Central memory CD8-positive, alpha-beta T cell (primary cell): ENCODE data around the gene ATP2A3.
A peak's percentile ranks its signal among the peaks of the same experiment; 100 is the strongest.

Source experiments
- ATAC-seq: fragments of 150-1000 bp; cut with Tn5 transposase; replicated peaks from 2 replicates; pipeline ENCODE4 v1.10.0; 2022; ENCODE audit warnings: mild to moderate bottlenecking, moderate FRiP score, moderate number of reproducible peaks; ENCODE audit not compliant: poor library complexity, severe bottlenecking; ENCODE audit errors: extremely low read depth
- DNase-seq, 2 donors: peaks; one replicate each; pipeline ENCODE4 v3.0.0; 2021; ENCODE audit warnings: low spot score in 2 of 2
- H3K27ac Mint-ChIP-seq: one replicate; pipeline ENCODE4 v1.8.0; 2022; ENCODE audit warnings: low read depth, mild to moderate bottlenecking, moderate library complexity, mixed read lengths
- H3K27me3 Mint-ChIP-seq: one replicate; pipeline ENCODE4 v1.8.0; 2022; ENCODE audit warnings: mixed read lengths
- H3K36me3 Mint-ChIP-seq: one replicate; pipeline ENCODE4 v1.8.0; 2022; ENCODE audit warnings: mild to moderate bottlenecking, moderate library complexity, mixed read lengths; ENCODE audit not compliant: insufficient read depth
- H3K4me1 Mint-ChIP-seq: one replicate; pipeline ENCODE4 v1.8.0; 2022; ENCODE audit warnings: mixed read lengths
- H3K4me3 Mint-ChIP-seq: one replicate; pipeline ENCODE4 v1.8.0; 2022; ENCODE audit warnings: mild to moderate bottlenecking, moderate library complexity, mixed read lengths
- H3K9me3 Mint-ChIP-seq: one replicate; pipeline ENCODE4 v1.8.0; 2022; ENCODE audit warnings: mixed read lengths

Gene ATP2A3

DNA sequence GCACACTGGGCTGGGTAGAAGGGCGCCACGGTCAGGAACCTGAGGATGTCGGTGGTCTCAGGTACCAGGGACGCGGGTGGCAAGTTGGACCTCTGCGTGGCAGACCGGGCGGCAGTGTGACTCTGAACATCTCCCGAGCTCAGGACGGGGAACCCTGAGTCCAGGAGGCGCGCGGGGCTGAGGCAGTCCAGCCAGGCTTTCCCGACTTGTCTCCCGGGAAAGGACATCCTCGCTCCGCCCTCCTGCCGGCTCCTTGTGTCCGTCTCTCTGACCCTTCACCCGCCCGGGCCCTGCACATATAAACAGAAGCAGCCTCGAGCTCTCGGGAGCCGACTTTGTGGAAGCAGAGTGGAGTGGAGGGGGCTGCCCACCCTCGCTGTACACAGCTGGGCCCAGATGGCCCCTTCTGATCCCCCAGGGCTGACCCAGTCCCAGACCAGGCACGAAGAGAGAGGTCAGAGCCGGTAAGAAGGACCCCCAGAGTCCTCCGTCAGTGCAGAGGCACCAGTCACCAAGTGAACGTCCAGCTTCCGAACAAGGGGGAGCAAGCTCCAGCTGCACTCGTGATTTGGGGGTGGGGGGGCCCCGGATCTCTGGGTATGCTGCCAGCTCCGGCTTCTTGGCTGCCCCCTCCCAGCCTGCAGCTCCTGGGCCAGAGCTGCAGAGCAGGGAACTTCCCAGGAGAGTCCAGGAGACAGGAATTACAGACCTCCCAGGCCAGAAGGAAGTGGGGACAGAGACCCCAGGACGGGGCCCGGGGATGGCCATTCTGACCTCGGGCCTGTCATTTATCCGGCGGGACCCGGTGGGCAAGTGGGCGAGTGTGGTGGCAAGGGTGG lies 39.5 kb downstream of the ATP2A3 start:
- H3K27me3 Mint-ChIP-seq: no peaks in the 10 kb centered on the region
- peaks cover 6% of the 10 kb centered on the region for H3K4me1 Mint-ChIP-seq
- DNase-seq (no peak), ATAC-seq (no peak)
- peaks cover 24% of the 10 kb centered on the region for H3K36me3 Mint-ChIP-seq
- H3K27ac Mint-ChIP-seq: peak overlapping the region; percentile 19
- H3K4me3 Mint-ChIP-seq: no peak overlapping the region
- H3K9me3 Mint-ChIP-seq: no peaks in the 10 kb centered on the region

DNA sequence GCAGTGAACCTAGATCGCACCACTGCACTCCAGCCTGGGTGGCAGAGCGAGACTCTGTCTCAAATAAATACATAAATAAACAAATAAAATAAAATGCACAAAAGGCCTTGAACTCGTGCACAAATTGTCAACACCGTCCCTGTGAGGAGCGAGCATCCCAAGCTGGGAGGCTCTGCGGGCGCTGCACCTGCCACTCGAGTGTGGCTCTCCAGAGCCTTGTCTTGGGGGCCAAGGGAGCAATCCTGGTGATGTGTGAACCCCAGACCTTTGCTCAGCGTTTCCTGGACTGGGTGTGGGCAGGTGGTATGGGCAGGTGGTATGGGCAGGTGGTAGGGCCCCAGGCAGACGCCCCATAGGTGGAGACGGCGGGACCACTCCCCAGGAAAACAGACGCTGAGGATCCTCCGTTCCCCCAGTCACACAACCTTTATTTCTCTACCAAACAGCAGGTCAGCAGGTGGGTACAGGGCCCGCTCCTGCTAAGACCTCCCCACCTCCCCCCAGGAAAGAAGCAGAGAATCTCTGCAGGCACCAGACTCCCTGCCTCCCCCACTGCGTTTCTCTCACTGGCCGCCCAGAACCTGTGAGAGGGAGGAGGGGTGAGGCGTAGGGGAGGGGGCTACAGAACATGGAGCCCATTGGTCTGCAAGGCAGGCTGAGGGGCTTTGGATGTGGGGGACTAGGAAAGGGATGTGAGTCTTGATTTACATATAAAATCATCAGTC lies 40.6 kb downstream of the ATP2A3 start:
- no peaks in the 10 kb centered on the region for H3K9me3 Mint-ChIP-seq
- H3K4me1 Mint-ChIP-seq: peaks cover 7% of the 10 kb centered on the region
- no peak overlapping the region for H3K4me3 Mint-ChIP-seq
- peak overlapping the region; percentile 13 for H3K27ac Mint-ChIP-seq
- ATAC-seq (no peak), DNase-seq (no peak)
- H3K27me3 Mint-ChIP-seq: no peaks in the 10 kb centered on the region
- H3K36me3 Mint-ChIP-seq: peaks cover 21% of the 10 kb centered on the region

DNA sequence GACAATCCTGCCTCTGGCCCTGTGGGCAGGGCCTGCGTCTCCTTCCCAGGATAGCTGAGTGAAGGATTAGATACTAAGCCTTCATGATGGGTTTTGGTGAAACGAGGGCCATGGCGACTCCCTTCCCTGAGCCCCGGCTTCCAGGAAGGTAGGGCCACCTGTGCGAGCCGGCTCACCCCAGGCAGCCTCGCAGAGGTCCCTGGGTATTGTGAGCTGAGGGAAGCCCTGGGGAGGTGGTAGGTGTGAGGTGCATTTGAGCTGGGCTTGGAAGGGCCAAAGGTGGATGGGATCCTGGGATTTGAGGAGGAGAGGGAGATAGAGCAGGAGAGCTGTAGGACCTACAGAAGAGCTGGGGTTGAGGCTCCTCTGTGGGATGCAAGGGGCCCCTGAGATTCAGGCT lies 41.5 kb downstream of the ATP2A3 start:
- Mint-ChIP-seq H3K36me3 (peaks cover 17% of the 10 kb centered on the region), H3K9me3 (no peaks in the 10 kb centered on the region), H3K4me1 (peaks cover 10% of the 10 kb centered on the region), H3K4me3 (no peak overlapping the region), H3K27me3 (no peaks in the 10 kb centered on the region), H3K27ac (no peak overlapping the region)
- ATAC-seq (no peak), DNase-seq (no peak)

DNA sequence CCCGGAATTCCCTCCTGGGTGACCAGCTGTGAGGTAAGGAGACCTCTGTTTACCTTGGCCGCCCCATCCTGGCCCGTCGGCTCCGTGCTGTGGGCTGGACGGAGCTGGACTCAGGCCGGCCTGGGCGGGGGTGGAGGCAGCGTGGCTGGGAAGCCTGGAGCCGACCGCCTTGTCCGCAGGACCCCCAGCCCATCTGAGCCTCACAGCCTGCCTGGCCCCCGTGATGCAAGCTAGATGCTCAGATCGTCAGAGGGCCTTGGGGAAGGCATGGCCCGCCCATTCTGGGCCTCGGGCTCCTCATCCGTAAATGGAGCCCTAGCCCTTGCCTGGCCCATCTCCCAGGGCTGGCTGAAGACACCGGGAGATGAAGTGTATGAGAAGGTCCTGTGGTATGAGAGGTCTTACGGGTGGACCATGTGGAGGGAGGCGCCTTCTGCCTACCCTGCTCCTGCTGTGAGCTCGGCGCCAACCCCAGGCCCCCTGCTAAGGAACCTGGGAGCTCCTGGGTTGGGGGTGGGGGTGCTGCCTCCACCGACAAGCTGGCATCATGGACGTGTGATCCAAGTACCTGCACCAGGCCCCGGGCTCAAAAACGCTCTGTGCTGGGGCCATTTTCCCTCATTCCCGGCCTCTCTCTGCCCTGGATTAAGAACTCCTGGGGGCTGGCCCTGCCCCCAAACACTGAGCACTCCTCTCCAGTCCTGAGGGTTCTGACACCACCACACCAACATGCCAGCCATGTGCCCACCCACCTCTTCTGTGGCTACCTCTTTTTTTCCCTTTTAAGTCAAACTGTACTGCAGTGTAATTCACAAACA lies 42.5 kb downstream of the ATP2A3 start:
- Mint-ChIP-seq H3K9me3 (no peaks in the 10 kb centered on the region), H3K27me3 (no peaks in the 10 kb centered on the region), H3K27ac (peak overlapping the region; percentile 68), H3K4me1 (peaks cover 18% of the 10 kb centered on the region), H3K4me3 (no peak overlapping the region), H3K36me3 (peaks cover 17% of the 10 kb centered on the region)
- DNase-seq (no peak), ATAC-seq (no peak)

- Mint-ChIP-seq H3K4me1 (peaks cover 20% of the 10 kb centered on the region), H3K27me3 (no peaks in the 10 kb centered on the region), H3K36me3 (peaks cover 16% of the 10 kb centered on the region), H3K9me3 (no peaks in the 10 kb centered on the region), H3K27ac (no peak overlapping the region), H3K4me3 (no peak overlapping the region)
- no peak for DNase-seq
- no peak for ATAC-seq
Observed at GRCh38 chr17:3921006-3921405, 43.2 kb downstream of the ATP2A3 start.

DNA sequence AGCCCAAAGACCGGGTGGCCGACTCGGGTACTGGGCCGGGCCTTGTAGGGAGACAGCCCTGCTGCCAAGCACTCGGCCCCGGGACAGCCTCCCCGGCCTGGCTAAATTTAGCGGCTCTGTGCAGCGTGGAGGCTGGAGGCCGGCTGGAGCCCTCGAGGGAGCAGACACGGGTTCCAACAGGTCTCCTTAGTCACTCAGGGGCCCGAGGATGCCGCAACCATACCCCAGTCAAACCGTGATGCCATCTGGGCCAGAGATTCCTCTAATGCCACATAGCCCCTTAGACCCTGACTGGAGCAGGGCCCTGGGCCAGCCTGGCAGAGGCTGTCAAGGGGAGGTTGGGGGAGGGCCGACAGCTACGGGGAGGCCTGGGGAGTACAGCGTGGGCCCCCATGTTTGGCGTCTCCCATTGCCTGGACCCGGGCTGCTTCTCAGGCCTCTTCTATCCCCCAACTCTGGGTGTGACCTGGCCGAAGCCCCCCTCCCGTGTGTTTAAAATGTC lies 45.1 kb downstream of the ATP2A3 start:
- Mint-ChIP-seq H3K27me3 (no peaks in the 10 kb centered on the region), H3K4me1 (peaks cover 32% of the 10 kb centered on the region), H3K9me3 (no peaks in the 10 kb centered on the region), H3K27ac (no peak overlapping the region), H3K36me3 (peaks cover 20% of the 10 kb centered on the region), H3K4me3 (no peak overlapping the region)
- ATAC-seq (no peak), DNase-seq (no peak)

- no peak for DNase-seq
- H3K27ac Mint-ChIP-seq: no peak overlapping the region
- peaks cover 21% of the 10 kb centered on the region for H3K36me3 Mint-ChIP-seq
- peaks cover 38% of the 10 kb centered on the region for H3K4me1 Mint-ChIP-seq
- peak overlapping the region; percentile 20 for H3K4me3 Mint-ChIP-seq
- no peak for ATAC-seq
- H3K27me3 Mint-ChIP-seq: no peaks in the 10 kb centered on the region
- no peaks in the 10 kb centered on the region for H3K9me3 Mint-ChIP-seq
Observed at GRCh38 chr17:3918372-3919122, 45.7 kb downstream of the ATP2A3 start.

- Mint-ChIP-seq H3K27me3 (no peaks in the 10 kb centered on the region), H3K4me1 (peaks cover 39% of the 10 kb centered on the region), H3K4me3 (peak overlapping the region; percentile 16), H3K9me3 (no peaks in the 10 kb centered on the region), H3K36me3 (peaks cover 19% of the 10 kb centered on the region), H3K27ac (no peak overlapping the region)
- ATAC-seq (no peak), DNase-seq (no peak)
Observed at GRCh38 chr17:3917391-3917931, 46.8 kb downstream of the ATP2A3 start.

DNA sequence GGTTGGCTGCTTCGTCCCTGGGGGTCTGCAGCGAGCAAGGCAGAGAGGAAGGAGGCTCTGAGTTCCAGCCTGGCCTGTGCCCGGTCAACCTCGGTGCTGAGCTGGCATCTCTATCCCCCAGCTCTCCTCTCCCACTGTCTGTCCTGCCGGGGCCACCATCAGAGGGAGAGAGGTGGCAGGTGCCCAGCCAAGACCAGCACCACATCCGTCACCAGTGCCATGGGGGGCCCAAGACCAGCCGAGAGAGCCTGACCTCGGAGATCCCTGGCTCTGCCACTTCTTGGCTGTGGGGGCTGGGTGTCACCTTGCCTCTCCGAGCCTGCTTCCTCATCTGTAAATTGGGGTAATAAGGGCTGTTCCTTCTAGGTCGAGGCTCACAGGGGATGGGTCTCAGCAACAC lies 47.4 kb downstream of the ATP2A3 start:
- DNase-seq: no peak
- no peak for ATAC-seq
- H3K27ac Mint-ChIP-seq: no peak overlapping the region

GRCh38 chr17:3915995-3916696 lies 48.1 kb downstream of the ATP2A3 start, which contains the start of gene P2RX1:
P2RX1 (minus strand) TSS chr17:3916465; CDS start chr17:3916225, 240 bp downstream.
- peak within 1 kb of the TSS; percentile 81 for H3K27ac Mint-ChIP-seq
- H3K4me3 Mint-ChIP-seq: peak within 1 kb of the TSS; percentile 56
- DNase-seq (peak in 1 of 2 donors; percentile 26), ATAC-seq (peak; percentile 55)
- H3K4me1 Mint-ChIP-seq: peaks cover 47% of the 10 kb centered on the region
- H3K9me3 Mint-ChIP-seq: no peaks in the 10 kb centered on the region
- peaks cover 19% of the 10 kb centered on the region for H3K36me3 Mint-ChIP-seq
- H3K27me3 Mint-ChIP-seq: no peaks in the 10 kb centered on the region

More for the DNA sequence above, 47.4 kb downstream of the ATP2A3 start:
- Mint-ChIP-seq H3K4me3 (peak overlapping the region; percentile 16), H3K9me3 (no peaks in the 10 kb centered on the region), H3K36me3 (peaks cover 19% of the 10 kb centered on the region), H3K27me3 (no peaks in the 10 kb centered on the region), H3K4me1 (peaks cover 40% of the 10 kb centered on the region)

DNA sequence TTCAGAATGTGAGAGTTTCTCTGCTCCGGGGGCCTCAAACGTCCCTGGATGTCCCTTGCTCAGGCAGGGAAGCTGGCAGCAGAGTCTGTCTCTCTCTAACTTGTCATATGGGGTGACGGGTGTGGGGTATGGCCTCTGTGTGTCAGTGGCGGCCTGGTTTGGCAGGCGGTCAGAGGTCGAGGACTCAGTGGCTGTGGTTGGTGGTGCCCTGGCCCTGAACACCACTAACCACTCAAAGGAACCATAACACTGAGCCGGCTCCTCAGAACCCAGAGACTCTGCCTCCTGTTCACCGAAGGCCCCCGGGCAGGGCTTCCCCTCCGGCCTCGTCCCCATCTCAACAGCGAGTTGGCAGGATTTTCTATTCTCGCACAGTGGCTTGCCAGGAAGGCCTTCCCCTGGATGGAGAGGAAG lies 48.6 kb downstream of the ATP2A3 start:
- Mint-ChIP-seq H3K36me3 (peaks cover 17% of the 10 kb centered on the region), H3K9me3 (no peaks in the 10 kb centered on the region), H3K27ac (peak overlapping the region; percentile 81), H3K4me3 (peak overlapping the region; percentile 56), H3K4me1 (peaks cover 50% of the 10 kb centered on the region), H3K27me3 (no peaks in the 10 kb centered on the region)
- DNase-seq: no peak
- no peak for ATAC-seq
